Measurements from ENCODE around the gene OXGR1.
"Not testable (repeated sequence)": the region's sequence is repeated elsewhere in the genome, so short reads cannot be mapped to it uniquely, and the experiment has no call there.

Gene OXGR1

DNA sequence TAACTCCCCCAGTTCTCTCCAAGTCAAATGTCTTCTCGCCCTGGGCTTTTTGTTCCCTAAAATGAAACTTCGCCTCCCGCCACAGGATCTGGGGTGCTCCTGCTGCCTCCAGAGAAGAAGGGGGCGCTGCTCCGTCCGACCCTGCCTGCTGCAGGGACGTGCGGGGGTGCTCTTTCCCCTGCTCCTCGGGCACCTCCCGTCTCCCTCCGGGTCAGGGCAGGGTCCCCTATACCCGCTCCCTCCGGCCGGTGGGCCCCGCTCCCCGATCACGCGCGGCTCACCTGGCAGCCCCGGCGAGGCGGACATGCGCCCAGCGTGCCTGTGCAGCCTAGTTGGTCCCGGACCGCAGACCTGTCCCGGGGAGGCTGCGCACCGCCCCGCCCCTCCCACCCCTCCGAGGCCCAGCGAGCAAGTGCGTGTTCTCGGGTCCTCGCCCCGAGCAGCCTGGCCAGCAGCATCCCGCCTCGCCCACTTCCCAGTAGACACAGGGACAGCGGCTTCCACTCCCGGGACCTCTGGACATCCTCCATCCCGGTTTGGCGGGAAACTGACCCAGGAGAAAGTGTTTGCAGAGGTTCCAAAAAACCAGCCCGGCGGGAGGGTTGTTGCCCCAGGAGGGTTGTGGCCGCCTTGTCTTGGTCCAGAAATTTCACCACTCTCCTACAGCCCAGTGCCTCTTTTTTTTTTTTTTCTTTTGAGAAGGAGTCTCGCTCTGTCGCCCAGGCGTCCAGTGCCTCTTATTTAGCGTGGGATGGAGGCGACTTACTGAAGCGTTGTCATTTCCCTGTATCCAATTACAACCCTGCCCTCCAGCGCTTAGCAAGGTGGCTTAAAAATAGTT lies at the start of gene OXGR1:
OXGR1 (minus strand) TSS at position 460 of the 841 bp plus-strand sequence. CDS start 6,717 bp downstream, outside the sequence.
- Histone ChIP-seq H3K4me1 (ENCODE audit: control insufficient read depth in 1 of 2, insufficient read depth in 2 of 2, low read length in 2 of 2) (no peaks in the 10 kb centered on the region), H3K27ac (ENCODE audit: low read length) (no peak within 1 kb of the TSS), H3K36me3 (ENCODE audit: control insufficient read depth in 1 of 2, insufficient read depth in 2 of 2, low read length in 2 of 2) (no peaks in the 10 kb centered on the region), H3K9me3 (ENCODE audit: control insufficient read depth in 1 of 2, low read length in 2 of 2) (no peaks in the 10 kb centered on the region), H3K27me3 (ENCODE audit: low read depth, low read length) (peaks cover 5% of the 10 kb centered on the region), H3K4me3 (ENCODE audit: low read depth in 1 of 2, low read length in 2 of 2) (peak within 1 kb of the TSS; percentile 54 to 67)

DNA sequence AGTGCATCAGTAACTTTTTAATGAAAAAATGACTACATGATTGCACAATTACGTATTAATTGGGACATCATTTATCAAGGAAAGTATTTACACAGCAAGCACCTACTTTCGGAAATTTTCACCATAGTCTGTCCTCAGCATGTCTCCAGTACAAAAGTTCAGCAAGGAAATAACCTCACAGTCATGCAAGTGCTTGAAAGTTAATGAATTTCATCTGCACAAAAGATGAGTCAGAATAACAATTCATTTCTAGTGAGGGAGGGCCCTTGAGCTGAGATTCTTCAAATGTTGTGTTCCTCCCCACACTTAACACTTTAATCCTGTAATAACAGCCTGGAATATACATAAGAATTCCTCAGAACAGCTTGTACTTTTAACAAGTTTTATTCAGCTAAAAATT lies 49.0 kb upstream of the OXGR1 start:
- H3K4me1 ChIP-seq (ENCODE audit: control insufficient read depth in 1 of 2, insufficient read depth in 2 of 2, low read length in 2 of 2) = no peaks in the 10 kb centered on the region
- no peaks in the 10 kb centered on the region for H3K36me3 ChIP-seq (ENCODE audit: control insufficient read depth in 1 of 2, insufficient read depth in 2 of 2, low read length in 2 of 2)
- no peaks in the 10 kb centered on the region for H3K27me3 ChIP-seq (ENCODE audit: low read depth, low read length)
- no peaks in the 10 kb centered on the region for H3K9me3 ChIP-seq (ENCODE audit: control insufficient read depth in 1 of 2, low read length in 2 of 2)
- no peak overlapping the region for H3K27ac ChIP-seq (ENCODE audit: low read length)
- H3K4me3 ChIP-seq (ENCODE audit: low read depth in 1 of 2, low read length in 2 of 2) = no peak overlapping the region

- no peaks in the 10 kb centered on the region for H3K27me3 ChIP-seq (ENCODE audit: low read depth, low read length)
- no peaks in the 10 kb centered on the region for H3K36me3 ChIP-seq (ENCODE audit: control insufficient read depth in 1 of 2, insufficient read depth in 2 of 2, low read length in 2 of 2)
- H3K4me1 ChIP-seq (ENCODE audit: control insufficient read depth in 1 of 2, insufficient read depth in 2 of 2, low read length in 2 of 2) = no peaks in the 10 kb centered on the region
- no peaks in the 10 kb centered on the region for H3K9me3 ChIP-seq (ENCODE audit: control insufficient read depth in 1 of 2, low read length in 2 of 2)
- no peak overlapping the region for H3K27ac ChIP-seq (ENCODE audit: low read length)
- no peak overlapping the region for H3K4me3 ChIP-seq (ENCODE audit: low read depth in 1 of 2, low read length in 2 of 2)
These were observed 36.6 kb upstream of the OXGR1 start for GRCh38 chr13:97030705-97031452.

DNA sequence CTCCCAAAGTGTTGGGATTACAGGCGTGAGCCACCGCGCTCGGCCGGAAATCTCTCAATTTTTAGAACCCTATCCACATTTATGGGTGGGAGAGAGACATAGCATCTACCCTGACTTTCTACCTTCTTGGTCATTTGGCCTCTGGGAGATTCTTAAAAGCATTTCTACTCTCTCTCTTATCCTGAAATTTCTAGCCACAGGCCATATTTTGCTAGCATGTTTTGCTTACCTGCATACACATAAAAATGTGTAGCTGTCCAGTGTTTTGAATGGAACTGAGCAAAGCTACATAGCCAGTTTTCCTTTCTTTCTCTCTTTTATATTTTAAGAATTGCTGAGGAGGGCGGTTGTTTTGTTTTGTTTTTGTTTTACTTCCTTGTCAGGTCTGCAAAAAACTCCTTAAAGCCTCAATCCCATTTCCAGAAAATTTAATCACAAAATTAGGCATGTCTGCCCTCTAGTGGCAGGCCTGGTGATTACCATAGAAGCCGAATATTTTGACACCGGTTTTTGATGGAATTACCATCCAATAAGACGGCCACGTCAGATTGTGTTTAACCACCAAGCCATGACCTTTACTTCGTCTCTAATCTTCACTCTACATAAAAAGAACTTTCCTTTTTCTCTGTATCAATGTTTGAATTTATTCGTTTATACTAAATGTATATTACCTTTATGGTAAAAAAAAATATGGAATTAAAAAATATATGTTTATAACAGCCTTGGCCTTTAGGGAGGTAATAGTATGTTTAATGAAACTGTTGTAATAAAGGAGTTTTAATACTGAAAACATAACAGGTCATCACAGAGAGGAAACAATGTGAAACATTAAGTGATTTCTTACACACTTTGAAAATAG lies 34.4 kb upstream of the OXGR1 start:
- no peak overlapping the region for H3K4me3 ChIP-seq (ENCODE audit: low read depth in 1 of 2, low read length in 2 of 2)
- no peaks in the 10 kb centered on the region for H3K9me3 ChIP-seq (ENCODE audit: control insufficient read depth in 1 of 2, low read length in 2 of 2)
- H3K27ac ChIP-seq (ENCODE audit: low read length) = no peak overlapping the region
- no peaks in the 10 kb centered on the region for H3K36me3 ChIP-seq (ENCODE audit: control insufficient read depth in 1 of 2, insufficient read depth in 2 of 2, low read length in 2 of 2)
- no peaks in the 10 kb centered on the region for H3K4me1 ChIP-seq (ENCODE audit: control insufficient read depth in 1 of 2, insufficient read depth in 2 of 2, low read length in 2 of 2)
- H3K27me3 ChIP-seq (ENCODE audit: low read depth, low read length) = no peaks in the 10 kb centered on the region

DNA sequence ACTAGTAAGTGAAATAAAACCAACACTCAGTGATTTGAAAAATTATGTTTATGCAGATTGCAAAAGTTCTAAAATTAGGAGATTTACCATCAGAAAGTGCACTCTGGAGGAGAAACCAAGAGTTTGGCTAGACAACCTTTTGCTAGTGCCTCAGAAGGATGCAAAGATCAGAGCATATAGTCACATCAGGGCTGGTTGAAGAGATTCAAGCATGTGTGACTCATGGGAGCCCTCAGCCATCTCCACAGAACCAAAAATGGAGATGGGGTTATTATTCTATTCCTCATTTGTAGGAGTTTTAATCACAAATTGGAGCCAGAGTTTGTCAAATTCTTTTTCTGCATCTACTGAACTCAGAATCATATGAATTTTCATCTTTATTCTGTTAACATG lies 32.9 kb upstream of the OXGR1 start:
- H3K27ac ChIP-seq (ENCODE audit: low read length) = no peak overlapping the region
- H3K4me3 ChIP-seq (ENCODE audit: low read depth in 1 of 2, low read length in 2 of 2) = no peak overlapping the region
- H3K36me3 ChIP-seq (ENCODE audit: control insufficient read depth in 1 of 2, insufficient read depth in 2 of 2, low read length in 2 of 2) = no peaks in the 10 kb centered on the region
- no peaks in the 10 kb centered on the region for H3K9me3 ChIP-seq (ENCODE audit: control insufficient read depth in 1 of 2, low read length in 2 of 2)
- no peaks in the 10 kb centered on the region for H3K4me1 ChIP-seq (ENCODE audit: control insufficient read depth in 1 of 2, insufficient read depth in 2 of 2, low read length in 2 of 2)
- H3K27me3 ChIP-seq (ENCODE audit: low read depth, low read length) = no peaks in the 10 kb centered on the region

DNA sequence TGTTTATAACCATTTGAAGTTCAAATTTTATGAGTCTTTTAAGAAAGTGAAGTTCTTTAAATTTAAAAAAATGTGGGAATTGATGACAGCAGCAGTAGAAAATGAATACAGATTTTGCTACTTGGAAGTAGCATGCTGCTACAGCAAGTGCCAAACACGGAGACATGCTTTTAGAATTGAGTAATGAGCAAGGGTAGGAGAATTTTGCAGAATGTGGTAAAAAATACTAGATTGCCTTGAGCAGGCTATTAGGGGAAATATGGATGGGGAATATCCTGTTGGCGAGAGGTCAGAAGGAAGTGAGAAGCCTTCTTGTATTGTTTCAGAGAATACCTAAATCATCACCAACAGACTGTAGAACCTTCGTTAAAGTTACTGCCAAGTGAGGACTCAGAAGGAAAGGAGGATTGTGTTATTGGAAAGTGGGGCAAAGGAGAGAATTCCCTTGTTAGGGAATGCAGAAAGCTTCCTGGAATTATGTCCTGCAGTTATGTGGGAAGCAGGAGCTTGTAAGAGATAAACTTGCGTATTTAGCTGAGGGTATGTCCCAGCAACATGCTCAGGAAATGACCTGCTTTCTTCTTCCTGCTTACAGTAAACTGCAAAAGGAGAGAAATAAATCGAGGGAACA lies 32.4 kb upstream of the OXGR1 start:
- Histone ChIP-seq H3K4me3 (ENCODE audit: low read depth in 1 of 2, low read length in 2 of 2) (no peak overlapping the region), H3K9me3 (ENCODE audit: control insufficient read depth in 1 of 2, low read length in 2 of 2) (no peaks in the 10 kb centered on the region), H3K27ac (ENCODE audit: low read length) (no peak overlapping the region), H3K4me1 (ENCODE audit: control insufficient read depth in 1 of 2, insufficient read depth in 2 of 2, low read length in 2 of 2) (no peaks in the 10 kb centered on the region), H3K36me3 (ENCODE audit: control insufficient read depth in 1 of 2, insufficient read depth in 2 of 2, low read length in 2 of 2) (no peaks in the 10 kb centered on the region), H3K27me3 (ENCODE audit: low read depth, low read length) (no peaks in the 10 kb centered on the region)

DNA sequence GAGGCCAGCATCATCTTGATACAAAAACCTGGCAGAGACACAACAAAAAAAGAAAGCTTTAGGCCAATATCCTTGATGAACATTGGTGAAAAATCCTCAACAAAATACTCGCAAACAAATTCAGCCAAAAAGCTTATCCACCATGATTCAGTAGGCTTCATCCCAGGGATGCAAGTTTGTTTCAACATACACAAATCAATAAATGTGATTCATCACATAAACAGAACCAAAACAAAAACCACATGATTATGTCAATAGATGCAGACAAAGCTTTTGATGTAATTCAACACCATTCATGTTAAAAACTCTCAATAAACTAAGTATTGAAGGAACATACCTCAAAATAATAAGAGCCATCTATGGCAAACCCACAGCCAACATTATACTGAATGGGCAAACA lies 29.5 kb upstream of the OXGR1 start:
- H3K27me3 ChIP-seq (ENCODE audit: low read depth, low read length); H3K27ac ChIP-seq (ENCODE audit: low read length); H3K4me1 ChIP-seq (ENCODE audit: control insufficient read depth in 1 of 2, insufficient read depth in 2 of 2, low read length in 2 of 2); H3K36me3 ChIP-seq (ENCODE audit: control insufficient read depth in 1 of 2, insufficient read depth in 2 of 2, low read length in 2 of 2); H3K4me3 ChIP-seq (ENCODE audit: low read depth in 1 of 2, low read length in 2 of 2); H3K9me3 ChIP-seq (ENCODE audit: control insufficient read depth in 1 of 2, low read length in 2 of 2): not testable (repeated sequence)

DNA sequence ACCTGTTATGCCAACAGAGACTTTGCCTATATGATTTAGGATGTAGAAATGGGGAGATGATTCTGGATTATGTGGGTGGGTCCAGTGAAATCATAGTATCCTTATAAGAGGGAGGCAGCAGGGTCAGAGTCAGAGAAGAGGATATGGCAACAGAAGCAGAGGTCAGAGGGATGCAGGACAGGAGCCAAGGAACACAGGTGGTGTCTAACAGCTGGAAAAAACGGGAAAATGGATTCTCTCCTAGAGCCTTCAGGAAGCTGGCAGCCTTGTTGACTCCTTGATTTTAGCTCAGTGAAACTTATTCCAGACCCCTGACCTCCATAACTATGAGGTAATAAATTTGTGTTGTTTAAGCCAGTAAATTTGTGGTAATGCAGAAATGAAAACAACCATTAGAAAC lies 28.8 kb upstream of the OXGR1 start:
- H3K9me3 ChIP-seq (ENCODE audit: control insufficient read depth in 1 of 2, low read length in 2 of 2) = no peaks in the 10 kb centered on the region
- no peaks in the 10 kb centered on the region for H3K27me3 ChIP-seq (ENCODE audit: low read depth, low read length)
- H3K36me3 ChIP-seq (ENCODE audit: control insufficient read depth in 1 of 2, insufficient read depth in 2 of 2, low read length in 2 of 2) = no peaks in the 10 kb centered on the region
- H3K4me3 ChIP-seq (ENCODE audit: low read depth in 1 of 2, low read length in 2 of 2) = no peak overlapping the region
- no peaks in the 10 kb centered on the region for H3K4me1 ChIP-seq (ENCODE audit: control insufficient read depth in 1 of 2, insufficient read depth in 2 of 2, low read length in 2 of 2)
- H3K27ac ChIP-seq (ENCODE audit: low read length) = no peak overlapping the region

DNA sequence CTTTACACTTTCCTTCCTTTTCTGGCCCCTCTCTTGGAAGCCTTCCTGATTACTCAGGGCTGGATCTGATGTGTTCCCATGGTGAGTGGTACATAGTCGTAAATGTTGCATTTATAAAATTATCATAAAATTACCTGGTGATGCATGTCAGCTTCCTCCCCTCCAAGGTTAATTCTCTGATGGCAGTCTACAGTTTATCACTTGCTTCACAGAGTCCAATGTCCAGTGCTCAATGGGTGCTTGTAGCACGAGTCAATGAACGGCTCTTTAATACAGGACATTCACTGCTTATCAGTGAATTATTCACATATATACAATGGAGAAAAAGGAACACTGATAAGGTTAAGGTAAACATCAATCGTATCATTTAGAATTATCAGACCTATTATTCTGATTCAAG lies 27.0 kb upstream of the OXGR1 start:
- Histone ChIP-seq H3K27ac (ENCODE audit: low read length) (no peak overlapping the region), H3K4me1 (ENCODE audit: control insufficient read depth in 1 of 2, insufficient read depth in 2 of 2, low read length in 2 of 2) (no peaks in the 10 kb centered on the region), H3K36me3 (ENCODE audit: control insufficient read depth in 1 of 2, insufficient read depth in 2 of 2, low read length in 2 of 2) (no peaks in the 10 kb centered on the region), H3K27me3 (ENCODE audit: low read depth, low read length) (no peaks in the 10 kb centered on the region), H3K4me3 (ENCODE audit: low read depth in 1 of 2, low read length in 2 of 2) (no peak overlapping the region), H3K9me3 (ENCODE audit: control insufficient read depth in 1 of 2, low read length in 2 of 2) (no peaks in the 10 kb centered on the region)

- Histone ChIP-seq H3K4me3 (ENCODE audit: low read depth in 1 of 2, low read length in 2 of 2) (no peak overlapping the region), H3K27me3 (ENCODE audit: low read depth, low read length) (no peaks in the 10 kb centered on the region), H3K36me3 (ENCODE audit: control insufficient read depth in 1 of 2, insufficient read depth in 2 of 2, low read length in 2 of 2) (no peaks in the 10 kb centered on the region), H3K27ac (ENCODE audit: low read length) (no peak overlapping the region), H3K4me1 (ENCODE audit: control insufficient read depth in 1 of 2, insufficient read depth in 2 of 2, low read length in 2 of 2) (no peaks in the 10 kb centered on the region), H3K9me3 (ENCODE audit: control insufficient read depth in 1 of 2, low read length in 2 of 2) (no peaks in the 10 kb centered on the region)
These were observed 26.5 kb upstream of the OXGR1 start for GRCh38 chr13:97020689-97021240.

All from muscle layer of duodenum (tissue), 2 donors.